ENCODE measurements around the gene ZNF354C.

- TF ChIP-seq GATA3 (IDR thresholded peaks at IDR 0.05; ENCODE audit: low read depth, low read length) (no peak), GATA2 (IDR thresholded peaks at IDR 0.05; ENCODE audit: low read depth, low read length) (no peak)
Measured at GRCh38 chr5:179118756-179119414, 58.7 kb downstream of the ZNF354C start.
